Esophagus squamous epithelium (tissue), 5 donors: ENCODE measurements around the gene TEX101. TPM values are rescaled to one million over a fixed set of nuclear protein-coding genes. Genes with fewer than 3 reads are reported as not detected.

Experiments
- DNase-seq: peaks from one replicate; lab custom pipeline; 2025; lab: John Stamatoyannopoulos, UW
- H3K27ac ChIP-seq, 4 donors: fragments of 200-600 bp; sonication (generic); one replicate each; pipeline ENCODE4 v1.5.1; 2016 to 2019; ENCODE audit warnings: mild to moderate bottlenecking in 1 of 4
- H3K27me3 ChIP-seq, 4 donors: fragments of 200-600 bp; sonication (generic); 1 replicate in 3 of 4; 2 replicates in 1 of 4; pipeline versions ENCODE4 v1.5.1 to v1.6.0; 2017 to 2021; ENCODE audit warnings: antibody characterized with exemption in 1 of 4
- H3K36me3 ChIP-seq, 3 donors: fragments of 200-600 bp; sonication (generic); one replicate each; pipeline ENCODE4 v1.5.1; 2016 to 2019
- H3K4me1 ChIP-seq, 3 donors: fragments of 200-600 bp; sonication (generic); one replicate each; pipeline ENCODE4 v1.5.1; 2017 to 2019
- H3K4me3 ChIP-seq, 4 donors: fragments of 200-600 bp; sonication (generic); 1 replicate in 3 of 4; 2 replicates in 1 of 4; pipeline ENCODE4 v1.5.1; 2016 to 2019; ENCODE audit warnings: mild to moderate bottlenecking in 2 of 4, moderate library complexity in 1 of 4
- H3K9me3 ChIP-seq, 3 donors: fragments of 200-600 bp; sonication (generic); one replicate each; pipeline ENCODE4 v1.5.1; 2016 to 2019
- POLR2A ChIP-seq, 4 donors: fragments of 450-650 bp; IDR thresholded peaks; one replicate each; pipeline ENCODE4 v1.6.1; 2017; ENCODE audit warnings: antibody characterized with exemption in 4 of 4, mild to moderate bottlenecking in 4 of 4, moderate library complexity in 3 of 4
- WGBS, 2 donors: methylation state at CpG; one replicate each; pipeline ENCODE4 v1.1.5; 2018; 5-methylcytosine and 5-hydroxymethylcytosine counted together
- intact Hi-C: fragments of 100-400 bp; cut with DNase I; formaldehyde crosslinking; loops from one replicate; pipeline ENCODE4 v1.15.0; 2022
- total RNA-seq, 4 donors: library from RNA; depleted of rRNA; stranded (reverse); fragments of >200 nt; gene quantifications; one replicate each; pipeline ENCODE4 v1.1.0, GENCODE V29; 2016
- TF ChIP-seq, protein P1 (sequence below), 6 experiments: fragments of 450-650 bp in 4 of 6; fragments of 200-600 bp in 2 of 6; sonication (generic) in 2 of 6; IDR thresholded peaks; one replicate each; pipeline ENCODE4 v1.5.1; 2016 to 2019; ENCODE audit warnings: antibody characterized with exemption in 6 of 6, mild to moderate bottlenecking in 4 of 6, moderate library complexity in 4 of 6
- donor health status: DM: yes; HTN: yes; CAD: no.

TEX101 gene
- total RNA-seq, 4 donors from 2014 or later: 0.53 to 3.4 TPM; not detected in 2

DNA sequence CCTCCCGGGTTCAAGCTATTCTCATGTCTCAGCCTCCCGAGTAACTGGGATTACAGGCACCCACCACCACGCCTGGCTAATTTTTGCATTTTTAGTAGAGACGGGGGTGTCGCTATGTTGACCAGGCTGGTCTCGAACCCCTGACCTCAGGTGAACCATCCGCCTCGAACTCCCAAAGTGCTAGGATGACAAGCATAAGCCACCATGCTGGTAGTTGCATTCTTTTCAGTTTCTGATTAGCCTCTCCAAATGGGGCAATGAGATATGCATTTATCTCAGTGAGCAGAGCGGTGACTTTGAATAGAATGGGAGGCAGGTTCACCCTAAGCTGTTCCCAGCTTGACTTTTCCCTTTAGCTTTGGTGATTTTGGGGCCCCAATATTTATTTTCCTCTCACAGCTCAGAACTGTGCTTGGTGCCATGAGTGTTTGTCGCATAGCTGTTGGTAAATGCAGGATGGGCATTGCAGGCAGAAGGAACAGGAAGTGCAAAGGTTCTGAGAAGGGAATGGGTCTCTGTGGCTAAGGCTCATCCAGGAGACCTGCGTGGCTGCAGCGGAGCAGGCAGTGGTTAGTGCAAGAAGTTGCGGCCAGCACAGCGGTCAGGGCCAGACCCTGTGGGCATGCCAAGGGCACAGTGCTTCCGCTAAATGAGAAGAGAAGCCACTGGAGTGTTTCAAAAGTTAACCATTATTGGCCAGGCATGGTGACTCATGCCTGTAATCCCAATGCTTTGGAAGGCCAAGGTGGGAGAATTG lies 30.0 kb downstream of the TEX101 start:
- H3K9me3 ChIP-seq: no peaks in the 10 kb centered on the region
- no peaks in the 10 kb centered on the region for H3K36me3 ChIP-seq
- H3K4me1 ChIP-seq: peaks cover 0 to 11% (median 2%) of the 10 kb centered on the region in 3 donors
- H3K4me3 ChIP-seq: no peak overlapping the region
- no peak overlapping the region for H3K27ac ChIP-seq
- no peak for DNase-seq
- H3K27me3 ChIP-seq: no peaks in the 10 kb centered on the region
- intact Hi-C loops: loop anchor here (5.0 kb wide), 1 partner anchor 78 kb away; no protein-coding TSS in a partner anchor
- WGBS, 2 donors: 86 to 88% methylated on average over 10 to 14 of the region's 15 CpGs
- TF ChIP-seq, protein P1, sequence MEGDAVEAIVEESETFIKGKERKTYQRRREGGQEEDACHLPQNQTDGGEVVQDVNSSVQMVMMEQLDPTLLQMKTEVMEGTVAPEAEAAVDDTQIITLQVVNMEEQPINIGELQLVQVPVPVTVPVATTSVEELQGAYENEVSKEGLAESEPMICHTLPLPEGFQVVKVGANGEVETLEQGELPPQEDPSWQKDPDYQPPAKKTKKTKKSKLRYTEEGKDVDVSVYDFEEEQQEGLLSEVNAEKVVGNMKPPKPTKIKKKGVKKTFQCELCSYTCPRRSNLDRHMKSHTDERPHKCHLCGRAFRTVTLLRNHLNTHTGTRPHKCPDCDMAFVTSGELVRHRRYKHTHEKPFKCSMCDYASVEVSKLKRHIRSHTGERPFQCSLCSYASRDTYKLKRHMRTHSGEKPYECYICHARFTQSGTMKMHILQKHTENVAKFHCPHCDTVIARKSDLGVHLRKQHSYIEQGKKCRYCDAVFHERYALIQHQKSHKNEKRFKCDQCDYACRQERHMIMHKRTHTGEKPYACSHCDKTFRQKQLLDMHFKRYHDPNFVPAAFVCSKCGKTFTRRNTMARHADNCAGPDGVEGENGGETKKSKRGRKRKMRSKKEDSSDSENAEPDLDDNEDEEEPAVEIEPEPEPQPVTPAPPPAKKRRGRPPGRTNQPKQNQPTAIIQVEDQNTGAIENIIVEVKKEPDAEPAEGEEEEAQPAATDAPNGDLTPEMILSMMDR (IDR thresholded peaks at IDR 0.05): no peak
- no peak for TF ChIP-seq POLR2A (IDR thresholded peaks at IDR 0.05)

DNA sequence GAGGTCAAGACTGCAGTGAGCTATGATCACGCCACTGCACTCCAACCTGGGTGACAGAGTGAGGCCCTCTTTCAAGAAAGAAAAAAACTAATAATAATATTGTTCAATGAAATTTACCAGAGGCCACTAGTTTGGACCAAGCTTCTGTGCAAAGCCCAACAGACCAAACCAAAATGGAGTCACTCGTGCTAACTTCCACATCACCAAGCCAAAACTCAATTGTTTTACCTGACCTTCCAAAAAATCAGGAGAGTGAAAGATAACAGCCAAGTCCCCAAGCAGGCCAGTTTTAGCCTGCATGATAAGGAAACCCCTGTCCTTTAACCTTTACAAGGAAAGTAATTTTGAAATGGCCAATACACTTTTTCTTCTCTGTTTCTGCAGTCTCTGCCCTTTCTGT lies 30.7 kb downstream of the TEX101 start:
- intact Hi-C loops: loop anchor here (5.0 kb wide), 1 partner anchor 77 kb away; no protein-coding TSS in a partner anchor
- no peaks in the 10 kb centered on the region for H3K9me3 ChIP-seq
- no peak for DNase-seq
- no peaks in the 10 kb centered on the region for H3K27me3 ChIP-seq
- no peak overlapping the region for H3K27ac ChIP-seq
- H3K4me1 ChIP-seq: peaks cover 0 to 13% (median 2%) of the 10 kb centered on the region in 3 donors
- TF ChIP-seq POLR2A (IDR thresholded peaks at IDR 0.05): no peak
- H3K36me3 ChIP-seq: no peaks in the 10 kb centered on the region
- WGBS, 2 donors: 96 to 97% methylated on average over 2 of the region's 2 CpGs
- no peak overlapping the region for H3K4me3 ChIP-seq

DNA sequence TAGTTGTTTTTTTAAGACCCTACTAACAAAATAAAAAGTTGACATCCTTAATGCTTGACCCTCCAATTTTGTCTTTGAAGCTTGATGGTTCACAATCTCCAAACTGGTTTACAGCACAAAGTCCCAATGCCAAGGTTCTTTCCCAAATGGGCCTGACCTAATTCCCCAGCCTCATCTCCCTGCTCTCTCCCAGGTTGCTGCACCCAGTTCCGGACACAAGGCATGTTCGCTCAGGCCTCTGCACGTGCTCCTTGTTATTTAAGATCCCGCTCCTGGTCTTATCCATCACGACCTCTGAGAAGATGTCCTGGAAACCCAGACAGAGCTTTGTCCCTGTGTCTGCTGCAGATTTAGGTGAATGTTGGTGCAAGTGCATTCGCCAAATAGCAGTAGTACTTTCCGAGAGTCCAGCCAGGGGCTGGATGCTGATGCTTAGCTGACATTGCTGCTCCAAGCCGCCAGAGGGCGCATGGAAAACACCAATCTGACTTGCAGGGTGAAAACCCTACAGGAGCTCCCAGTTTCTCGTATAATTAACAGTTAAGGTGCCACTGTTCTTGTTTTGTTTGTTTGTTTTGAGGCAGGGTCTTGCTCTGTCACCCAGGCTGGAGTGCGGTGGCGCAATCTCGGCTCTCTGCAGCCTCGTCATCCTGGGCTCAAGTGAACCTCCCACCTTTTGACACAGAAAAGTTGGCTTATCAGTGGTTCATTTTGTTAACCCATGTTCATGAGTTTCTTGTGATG lies 32.2 kb downstream of the TEX101 start:
- WGBS, 2 donors: 14 to 22% methylated on average over 11 to 14 of the region's 14 CpGs
- intact Hi-C loops: loop anchor here (5.0 kb wide), 1 partner anchor 75 kb away; no protein-coding TSS in a partner anchor
- no peaks in the 10 kb centered on the region for H3K9me3 ChIP-seq
- no peak for DNase-seq
- peaks cover 0 to 23% (median 2%) of the 10 kb centered on the region in 3 donors for H3K4me1 ChIP-seq
- no peaks in the 10 kb centered on the region for H3K27me3 ChIP-seq
- no peak overlapping the region for H3K4me3 ChIP-seq
- no peaks in the 10 kb centered on the region for H3K36me3 ChIP-seq
- H3K27ac ChIP-seq: no peak overlapping the region
- TF ChIP-seq, protein P1 (IDR thresholded peaks at IDR 0.05): peak; percentile 93 to 98 (median 97)
- no peak for TF ChIP-seq POLR2A (IDR thresholded peaks at IDR 0.05)

DNA sequence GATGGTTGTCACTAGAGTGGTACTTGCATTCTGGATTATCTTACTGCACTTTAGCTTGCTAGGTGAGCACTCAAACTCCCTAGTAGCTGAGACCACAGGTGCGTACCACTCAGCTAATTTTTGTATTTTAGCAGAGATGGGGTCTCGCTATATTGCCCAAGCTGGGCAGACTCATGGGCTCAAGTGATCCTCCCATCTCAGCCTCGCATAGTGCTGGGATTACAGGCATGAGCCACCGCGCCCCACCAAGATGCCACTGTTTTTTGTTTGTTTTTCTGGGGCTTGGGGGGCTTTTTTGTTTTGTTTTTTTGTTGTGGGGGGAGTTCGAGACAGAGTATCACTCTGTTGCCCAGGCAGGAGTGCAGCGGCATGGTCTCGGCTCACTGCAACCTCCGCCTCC lies 33.0 kb downstream of the TEX101 start:
- intact Hi-C loops: loop anchor here (5.0 kb wide), 1 partner anchor 75 kb away; no protein-coding TSS in a partner anchor
- 90 to 94% methylated on average over 6 to 9 of the region's 9 CpGs for WGBS, 2 donors

DNA sequence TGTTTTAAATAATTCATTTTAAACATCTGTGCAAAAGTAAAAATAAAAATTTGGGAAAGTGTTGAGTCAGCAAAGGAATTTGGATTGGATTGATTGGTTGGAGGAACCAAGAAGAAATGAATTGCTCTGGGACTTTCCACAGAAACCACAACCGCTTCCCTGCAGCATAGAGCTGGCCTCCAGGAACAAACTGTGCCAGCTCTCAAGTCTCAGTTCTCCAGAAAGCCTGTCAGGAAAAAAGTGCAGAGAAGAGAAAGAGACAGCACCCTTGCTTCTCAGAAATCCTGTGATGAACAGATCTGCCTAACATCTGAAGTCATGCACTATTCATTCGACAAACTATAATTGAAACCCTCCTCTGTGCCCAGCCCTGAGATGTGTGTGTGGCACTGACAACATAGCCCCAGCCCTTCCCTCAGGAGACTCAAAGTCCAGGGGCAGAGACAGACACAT lies 35.9 kb downstream of the TEX101 start:
- Histone ChIP-seq H3K9me3 (no peaks in the 10 kb centered on the region), H3K4me1 (peaks cover 6 to 49% (median 10%) of the 10 kb centered on the region in 3 donors), H3K27me3 (no peaks in the 10 kb centered on the region), H3K4me3 (no peak overlapping the region), H3K36me3 (no peaks in the 10 kb centered on the region), H3K27ac (peak overlapping the region; percentile 22 to 73 (median 38))
- intact Hi-C loops: no loop called here
- no peak for TF ChIP-seq POLR2A (IDR thresholded peaks at IDR 0.05)
- TF ChIP-seq, protein P1 (IDR thresholded peaks at IDR 0.05): no peak
- no peak for DNase-seq
- WGBS, 2 donors: 20 to 29% methylated on average over 2 of the region's 2 CpGs

More for the DNA sequence above, 33.0 kb downstream of the TEX101 start:
- Histone ChIP-seq H3K36me3 (no peaks in the 10 kb centered on the region), H3K27ac (no peak overlapping the region), H3K27me3 (no peaks in the 10 kb centered on the region), H3K9me3 (no peaks in the 10 kb centered on the region), H3K4me3 (no peak overlapping the region), H3K4me1 (peaks cover 0 to 31% (median 2%) of the 10 kb centered on the region in 3 donors)
- TF ChIP-seq, protein P1 (IDR thresholded peaks at IDR 0.05): no peak
- TF ChIP-seq POLR2A (IDR thresholded peaks at IDR 0.05): no peak
- no peak for DNase-seq
